ENCODE data around the gene PGAM5. TPM values are rescaled to one million over a fixed set of nuclear protein-coding genes. Genes with fewer than 3 reads are reported as not detected.

PGAM5 gene
- total RNA-seq, 2 donors from 2014 or later = 33.3 to 85.6 TPM

DNA sequence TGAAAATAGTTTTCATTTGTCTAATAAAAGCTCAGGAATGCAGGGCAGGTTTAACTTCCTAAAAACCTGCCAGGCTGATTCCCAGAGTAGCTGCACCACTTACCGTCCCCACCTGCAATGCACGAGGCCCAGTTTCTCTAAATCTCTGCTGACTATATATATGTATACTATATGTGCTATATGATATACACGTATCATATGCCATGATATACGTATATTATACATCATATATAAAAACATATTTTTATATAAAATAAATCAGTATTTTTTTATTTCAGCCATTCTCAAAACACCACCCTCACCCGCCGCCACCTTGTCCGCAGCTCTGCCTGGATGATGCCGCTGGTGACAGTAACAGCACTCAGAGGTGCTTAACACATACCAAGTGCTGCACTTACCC is 48.7 kb downstream of the PGAM5 start:
- no peak for DNase-seq
- Histone ChIP-seq H3K4me1 (no peaks in the 10 kb centered on the region), H3K4me3 (no peak overlapping the region), H3K27me3 (no peaks in the 10 kb centered on the region), H3K27ac (no peak overlapping the region), H3K9me3 (no peaks in the 10 kb centered on the region), H3K36me3 (no peaks in the 10 kb centered on the region), H3K9ac (ENCODE audit: low read depth in 2 of 2, low read length in 2 of 2) (peak overlapping the region in 1 of 2 donors; percentile 3)
- TF ChIP-seq, protein P1, sequence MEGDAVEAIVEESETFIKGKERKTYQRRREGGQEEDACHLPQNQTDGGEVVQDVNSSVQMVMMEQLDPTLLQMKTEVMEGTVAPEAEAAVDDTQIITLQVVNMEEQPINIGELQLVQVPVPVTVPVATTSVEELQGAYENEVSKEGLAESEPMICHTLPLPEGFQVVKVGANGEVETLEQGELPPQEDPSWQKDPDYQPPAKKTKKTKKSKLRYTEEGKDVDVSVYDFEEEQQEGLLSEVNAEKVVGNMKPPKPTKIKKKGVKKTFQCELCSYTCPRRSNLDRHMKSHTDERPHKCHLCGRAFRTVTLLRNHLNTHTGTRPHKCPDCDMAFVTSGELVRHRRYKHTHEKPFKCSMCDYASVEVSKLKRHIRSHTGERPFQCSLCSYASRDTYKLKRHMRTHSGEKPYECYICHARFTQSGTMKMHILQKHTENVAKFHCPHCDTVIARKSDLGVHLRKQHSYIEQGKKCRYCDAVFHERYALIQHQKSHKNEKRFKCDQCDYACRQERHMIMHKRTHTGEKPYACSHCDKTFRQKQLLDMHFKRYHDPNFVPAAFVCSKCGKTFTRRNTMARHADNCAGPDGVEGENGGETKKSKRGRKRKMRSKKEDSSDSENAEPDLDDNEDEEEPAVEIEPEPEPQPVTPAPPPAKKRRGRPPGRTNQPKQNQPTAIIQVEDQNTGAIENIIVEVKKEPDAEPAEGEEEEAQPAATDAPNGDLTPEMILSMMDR (IDR thresholded peaks at IDR 0.05) = no peak
- intact Hi-C loops (cut with DNase I) = no loop called here

DNA sequence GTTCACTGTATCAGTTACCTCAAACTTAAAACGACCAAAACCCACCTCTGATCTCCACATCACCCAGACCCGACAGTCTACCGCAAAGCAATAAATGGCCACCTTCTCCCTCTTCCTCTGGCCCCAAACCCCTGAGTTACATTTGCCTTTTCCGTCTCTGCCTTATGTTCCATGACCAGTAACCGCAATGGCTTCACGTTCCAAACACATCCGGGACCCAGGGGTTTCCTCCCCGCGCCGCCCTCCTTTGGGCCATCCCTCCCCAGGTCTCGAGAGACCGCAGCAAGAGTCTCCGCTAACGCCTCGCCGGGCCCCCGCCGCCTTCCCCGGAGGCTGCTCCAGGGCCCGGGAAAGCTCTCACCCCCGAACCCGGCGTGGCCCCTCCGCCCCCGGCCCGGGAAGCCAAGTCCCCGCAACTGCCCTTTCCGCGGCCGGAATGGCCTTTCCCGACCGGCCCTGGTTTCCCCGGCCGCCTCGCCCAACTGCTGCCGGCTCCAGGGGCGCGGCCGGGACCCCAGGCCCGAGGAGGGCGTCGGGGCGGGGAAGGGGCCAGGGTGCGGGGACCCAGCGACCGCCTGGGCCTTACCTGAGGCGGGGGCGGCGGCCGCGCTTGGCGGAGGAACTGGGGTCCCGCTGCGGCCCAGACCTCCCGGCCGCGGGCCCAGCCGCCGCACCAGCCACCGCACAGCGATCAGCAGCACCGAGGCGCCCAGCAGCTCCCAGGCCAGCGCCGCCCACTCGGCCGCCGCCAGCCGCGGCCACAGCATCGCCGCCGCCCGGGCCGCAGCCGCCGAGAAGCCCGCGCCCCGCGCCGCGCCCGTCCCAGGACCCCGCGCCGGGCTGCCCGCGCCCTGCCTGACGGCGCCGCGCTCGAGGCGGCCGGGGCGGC is 50.6 kb downstream of the PGAM5 start, which contains the start of gene ANKLE2:
TSS of gene ANKLE2 (minus strand) at position 801 of the 889 bp plus-strand sequence. CDS start at position 767, 34 bp downstream.
- H3K4me3 ChIP-seq = peak within 1 kb of the TSS; percentile 81
- peak within 1 kb of the TSS; percentile 95 for H3K27ac ChIP-seq
- H3K36me3 ChIP-seq = no peaks in the 10 kb centered on the region
- H3K27me3 ChIP-seq = no peaks in the 10 kb centered on the region
- H3K4me1 ChIP-seq = no peaks in the 10 kb centered on the region
- peak within 1 kb of the TSS; percentile 85 to 92 for H3K9ac ChIP-seq (ENCODE audit: low read depth in 2 of 2, low read length in 2 of 2)
- no peaks in the 10 kb centered on the region for H3K9me3 ChIP-seq
- TF ChIP-seq, protein P1 (IDR thresholded peaks at IDR 0.05) = no peak
- DNase-seq = peak; percentile 37
- intact Hi-C loops (cut with DNase I) = loop anchor here (10.0 kb wide), 1 partner anchor 144 kb away; no protein-coding TSS in a partner anchor

DNA sequence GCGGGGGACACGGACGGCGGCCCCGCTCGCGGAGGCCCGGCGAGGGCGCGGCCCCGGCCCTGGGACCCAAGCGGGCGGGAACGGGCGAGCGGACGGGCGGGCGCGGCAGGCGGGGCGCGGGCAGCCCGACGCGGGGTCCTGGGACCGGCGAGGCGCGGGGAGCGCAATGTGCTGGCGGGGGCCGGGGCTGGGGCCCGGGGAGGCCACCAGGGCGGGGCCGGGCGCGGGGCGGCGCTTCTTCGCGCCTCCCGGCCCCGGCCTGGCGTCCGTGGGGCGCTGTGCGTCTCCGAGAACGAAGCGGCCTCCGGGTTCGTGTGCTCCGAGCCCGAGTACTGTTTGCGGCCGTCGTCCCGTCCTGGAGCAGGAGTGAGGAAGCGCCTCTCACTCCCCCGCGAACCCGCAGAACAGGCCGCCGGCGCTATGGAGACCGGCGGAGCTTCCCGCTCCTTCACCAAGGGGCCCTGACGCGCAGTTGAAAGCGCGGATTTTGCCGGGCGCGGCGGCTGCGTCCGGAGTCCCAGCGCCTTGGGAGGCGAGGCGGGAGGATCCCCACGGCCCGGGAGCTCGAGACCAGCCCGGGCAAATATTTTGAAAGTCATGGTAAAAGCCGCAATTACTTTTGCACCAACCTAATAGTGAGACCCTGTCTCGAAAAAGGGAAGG is 51.4 kb downstream of the PGAM5 start:
- Histone ChIP-seq H3K9me3 (no peaks in the 10 kb centered on the region), H3K36me3 (no peaks in the 10 kb centered on the region), H3K4me3 (peak overlapping the region; percentile 45), H3K27ac (peak overlapping the region; percentile 95), H3K9ac (ENCODE audit: low read depth in 2 of 2, low read length in 2 of 2) (peak overlapping the region; percentile 77 to 92), H3K4me1 (no peaks in the 10 kb centered on the region), H3K27me3 (no peaks in the 10 kb centered on the region)
- intact Hi-C loops (cut with DNase I) = loop anchor here (10.0 kb wide), 1 partner anchor 143 kb away; no protein-coding TSS in a partner anchor
- TF ChIP-seq, protein P1 (IDR thresholded peaks at IDR 0.05) = no peak
- DNase-seq = peak; percentile 84

DNA sequence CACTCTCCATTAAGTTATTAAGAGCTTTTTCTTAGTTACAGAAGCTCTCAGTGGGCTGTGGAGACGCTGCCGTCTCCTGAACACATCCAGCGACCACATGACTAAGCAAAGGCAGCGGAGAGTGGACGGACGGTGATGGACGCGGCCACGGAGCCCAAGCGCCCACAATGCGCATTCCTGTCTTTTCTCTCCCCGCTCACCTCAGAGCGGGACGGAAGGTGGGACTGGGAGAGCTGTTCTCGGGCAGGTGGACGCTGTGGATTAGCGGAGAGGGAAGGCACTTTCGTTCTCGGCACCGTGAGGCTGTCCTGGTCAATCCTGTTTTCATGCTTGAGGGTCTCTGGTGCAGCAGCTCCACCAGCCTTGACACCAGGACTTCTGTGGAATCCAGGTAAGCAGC is 53.6 kb downstream of the PGAM5 start:
- Histone ChIP-seq H3K27ac (no peak overlapping the region), H3K9ac (ENCODE audit: low read depth in 2 of 2, low read length in 2 of 2) (no peak overlapping the region), H3K9me3 (no peaks in the 10 kb centered on the region), H3K36me3 (no peaks in the 10 kb centered on the region), H3K4me1 (no peaks in the 10 kb centered on the region), H3K27me3 (no peaks in the 10 kb centered on the region), H3K4me3 (no peak overlapping the region)
- DNase-seq = no peak
- intact Hi-C loops (cut with DNase I) = loop anchor here (10.0 kb wide), 1 partner anchor 141 kb away; no protein-coding TSS in a partner anchor
- TF ChIP-seq, protein P1 (IDR thresholded peaks at IDR 0.05) = no peak

DNA sequence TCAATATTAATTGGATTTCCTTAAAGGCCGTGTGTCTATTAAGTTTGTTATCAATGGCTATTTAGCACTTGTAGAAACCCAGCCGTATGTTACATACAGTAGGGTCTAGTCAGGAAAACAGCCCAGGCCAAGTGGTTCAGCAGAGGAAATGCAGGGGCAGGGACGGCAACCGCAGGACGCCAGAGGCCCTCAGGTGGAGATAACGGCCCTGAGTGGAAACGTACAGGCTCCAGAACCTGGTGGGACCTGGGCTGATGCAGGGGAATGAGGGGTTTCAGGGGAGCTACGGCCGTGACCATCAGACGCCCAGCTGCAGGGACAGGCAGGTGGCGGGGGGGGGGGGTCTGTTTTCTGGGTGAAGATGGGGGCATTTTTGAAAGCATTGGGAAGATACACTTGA is 54.7 kb downstream of the PGAM5 start:
- Histone ChIP-seq H3K27me3 (no peaks in the 10 kb centered on the region), H3K9me3 (no peaks in the 10 kb centered on the region), H3K36me3 (no peaks in the 10 kb centered on the region), H3K4me3 (no peak overlapping the region), H3K9ac (ENCODE audit: low read depth in 2 of 2, low read length in 2 of 2) (no peak overlapping the region), H3K4me1 (no peaks in the 10 kb centered on the region), H3K27ac (no peak overlapping the region)
- intact Hi-C loops (cut with DNase I) = loop anchor here (10.0 kb wide), 1 partner anchor 139 kb away; no protein-coding TSS in a partner anchor
- TF ChIP-seq, protein P1 (IDR thresholded peaks at IDR 0.05) = no peak
- no peak for DNase-seq
